ENCODE results near the gene IGF2BP3. TPM values are rescaled to one million over a fixed set of nuclear protein-coding genes. Genes with fewer than 3 reads are reported as not detected.

IGF2BP3 gene
- total RNA-seq, 1 experiment from 2014 or later = 80.2 TPM

- DNase-seq (ENCODE audit: low read depth, low spot score) (no peak), ATAC-seq (no peak)
- ChIA-PET CTCF (no interaction called here), POLR2A (interaction anchor here (0.6 kb wide), 1 partner anchor 299 kb away, joined by 3 read pairs; no protein-coding TSS in a partner anchor)
- intact Hi-C loops (cut with micrococcal nuclease; ENCODE audit: unreplicated experiment) = loop anchor here (10.0 kb wide), 1 partner anchor 662 kb away; no protein-coding TSS in a partner anchor
- no peak for TF ChIP-seq POLR2AphosphoS5 (IDR thresholded peaks at IDR 0.05; ENCODE audit: low read depth, low read length)
- TF ChIP-seq SIN3A (IDR thresholded peaks at IDR 0.05; ENCODE audit: borderline replicate concordance, insufficient read depth, low read depth, low read length) = no peak
- in situ Hi-C loops (cut with HindIII; ENCODE audit: low pct_unique_long_range_greater_than_20kb, low sequenced_read_pairs) = no loop called here
- no TSS peak for BruUV-seq (replicated peaks)
- Histone ChIP-seq H3K9me3 (ENCODE audit: control insufficient read depth, insufficient read depth, low read depth, low read length) (no peaks in the 10 kb centered on the region), H3K4me1 (ENCODE audit: control insufficient read depth, insufficient read depth, low read length) (no peaks in the 10 kb centered on the region), H3K4me3 (ENCODE audit: low read depth in 2 of 2, low read length in 2 of 2) (no peak overlapping the region), H3K36me3 (ENCODE audit: control insufficient read depth, insufficient read depth, low read length) (0 out of 2 replicates have a peak, but pooled peaks cover 2% of the 10 kb centered on the region), H3K27me3 (ENCODE audit: control insufficient read depth, insufficient read depth, low read length) (no peaks in the 10 kb centered on the region), H3K27ac (ENCODE audit: low read length) (no peak overlapping the region)
These were observed 47.4 kb downstream of the IGF2BP3 start for GRCh38 chr7:23422909-23423308.

GRCh38 chr7:23422384-23422783 lies 47.9 kb downstream of the IGF2BP3 start:
- Histone ChIP-seq H3K27me3 (ENCODE audit: control insufficient read depth, insufficient read depth, low read length) (no peaks in the 10 kb centered on the region), H3K9me3 (ENCODE audit: control insufficient read depth, insufficient read depth, low read depth, low read length) (no peaks in the 10 kb centered on the region), H3K4me3 (ENCODE audit: low read depth in 2 of 2, low read length in 2 of 2) (no peak overlapping the region), H3K27ac (ENCODE audit: low read length) (no peak overlapping the region), H3K4me1 (ENCODE audit: control insufficient read depth, insufficient read depth, low read length) (no peaks in the 10 kb centered on the region; the same call in 1 of the 2 replicates), H3K36me3 (ENCODE audit: control insufficient read depth, insufficient read depth, low read length) (0 out of 2 replicates have a peak, but pooled peaks cover 2% of the 10 kb centered on the region)
- POLR2A ChIA-PET = no interaction called here
- no TSS peak for BruUV-seq (replicated peaks)
- no peak for DNase-seq (ENCODE audit: low read depth, low spot score)
- CTCF ChIA-PET = no interaction called here
- in situ Hi-C loops (cut with HindIII; ENCODE audit: low pct_unique_long_range_greater_than_20kb, low sequenced_read_pairs) (no loop called here), intact Hi-C loops (cut with micrococcal nuclease; ENCODE audit: unreplicated experiment) (loop anchor here (10.0 kb wide), 1 partner anchor 662 kb away; no protein-coding TSS in a partner anchor)
- TF ChIP-seq, protein P1, sequence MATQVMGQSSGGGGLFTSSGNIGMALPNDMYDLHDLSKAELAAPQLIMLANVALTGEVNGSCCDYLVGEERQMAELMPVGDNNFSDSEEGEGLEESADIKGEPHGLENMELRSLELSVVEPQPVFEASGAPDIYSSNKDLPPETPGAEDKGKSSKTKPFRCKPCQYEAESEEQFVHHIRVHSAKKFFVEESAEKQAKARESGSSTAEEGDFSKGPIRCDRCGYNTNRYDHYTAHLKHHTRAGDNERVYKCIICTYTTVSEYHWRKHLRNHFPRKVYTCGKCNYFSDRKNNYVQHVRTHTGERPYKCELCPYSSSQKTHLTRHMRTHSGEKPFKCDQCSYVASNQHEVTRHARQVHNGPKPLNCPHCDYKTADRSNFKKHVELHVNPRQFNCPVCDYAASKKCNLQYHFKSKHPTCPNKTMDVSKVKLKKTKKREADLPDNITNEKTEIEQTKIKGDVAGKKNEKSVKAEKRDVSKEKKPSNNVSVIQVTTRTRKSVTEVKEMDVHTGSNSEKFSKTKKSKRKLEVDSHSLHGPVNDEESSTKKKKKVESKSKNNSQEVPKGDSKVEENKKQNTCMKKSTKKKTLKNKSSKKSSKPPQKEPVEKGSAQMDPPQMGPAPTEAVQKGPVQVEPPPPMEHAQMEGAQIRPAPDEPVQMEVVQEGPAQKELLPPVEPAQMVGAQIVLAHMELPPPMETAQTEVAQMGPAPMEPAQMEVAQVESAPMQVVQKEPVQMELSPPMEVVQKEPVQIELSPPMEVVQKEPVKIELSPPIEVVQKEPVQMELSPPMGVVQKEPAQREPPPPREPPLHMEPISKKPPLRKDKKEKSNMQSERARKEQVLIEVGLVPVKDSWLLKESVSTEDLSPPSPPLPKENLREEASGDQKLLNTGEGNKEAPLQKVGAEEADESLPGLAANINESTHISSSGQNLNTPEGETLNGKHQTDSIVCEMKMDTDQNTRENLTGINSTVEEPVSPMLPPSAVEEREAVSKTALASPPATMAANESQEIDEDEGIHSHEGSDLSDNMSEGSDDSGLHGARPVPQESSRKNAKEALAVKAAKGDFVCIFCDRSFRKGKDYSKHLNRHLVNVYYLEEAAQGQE (IDR thresholded peaks at IDR 0.05; ENCODE audit: insufficient read depth in 1 of 2, low read depth in 2 of 2, low read length in 1 of 2) = no peak
- ATAC-seq = no peak; the same call in 1 of the 2 replicates

DNA sequence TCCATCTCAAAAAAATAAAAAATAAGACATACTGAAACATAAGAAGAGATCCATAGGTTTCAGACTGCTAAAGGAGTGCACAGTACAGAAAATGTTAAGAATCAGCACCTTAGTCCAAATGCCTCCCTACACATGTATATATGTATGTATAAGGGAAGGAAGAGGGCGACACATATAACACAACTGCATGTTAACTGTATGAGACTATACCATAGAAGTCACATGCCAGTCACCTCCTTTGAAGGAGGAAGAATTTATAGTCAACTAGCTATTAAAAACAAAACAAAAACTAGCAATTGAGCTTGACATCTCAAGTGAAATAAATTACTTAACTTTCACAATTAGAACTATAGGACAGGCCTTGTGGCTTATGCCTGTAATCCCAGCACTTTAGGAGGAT lies 50.4 kb downstream of the IGF2BP3 start:
- peak; percentile 27; the same call in 1 of the 2 replicates for ATAC-seq
- CTCF ChIA-PET = interaction anchor here (0.6 kb wide), 2 partner anchors 10 to 16 kb away, joined by 3 to 4 read pairs; no protein-coding TSS in a partner anchor
- Histone ChIP-seq H3K36me3 (ENCODE audit: control insufficient read depth, insufficient read depth, low read length) (peaks cover 6% of the 10 kb centered on the region), H3K27me3 (ENCODE audit: control insufficient read depth, insufficient read depth, low read length) (no peaks in the 10 kb centered on the region), H3K9me3 (ENCODE audit: control insufficient read depth, insufficient read depth, low read depth, low read length) (no peaks in the 10 kb centered on the region), H3K4me1 (ENCODE audit: control insufficient read depth, insufficient read depth, low read length) (no peaks in the 10 kb centered on the region; the same call in 1 of the 2 replicates), H3K4me3 (ENCODE audit: low read depth in 2 of 2, low read length in 2 of 2) (no peak overlapping the region), H3K27ac (ENCODE audit: low read length) (no peak overlapping the region)
- in situ Hi-C loops (cut with HindIII; ENCODE audit: low pct_unique_long_range_greater_than_20kb, low sequenced_read_pairs) = no loop called here
- DNase-seq (ENCODE audit: low read depth, low spot score) = no peak
- POLR2A ChIA-PET = no interaction called here
- intact Hi-C loops (cut with micrococcal nuclease; ENCODE audit: unreplicated experiment) = loop anchor here (10.0 kb wide), 1 partner anchor 665 kb away; no protein-coding TSS in a partner anchor
- no TSS peak for BruUV-seq (replicated peaks)
- TF ChIP-seq, protein P1 (IDR thresholded peaks at IDR 0.05; ENCODE audit: insufficient read depth in 1 of 2, low read depth in 2 of 2, low read length in 1 of 2) = no peak
- no peak for TF ChIP-seq CTCF (IDR thresholded peaks at IDR 0.05)
- no peak for TF ChIP-seq POLR2AphosphoS5 (IDR thresholded peaks at IDR 0.05; ENCODE audit: low read depth, low read length)
- TF ChIP-seq TCF7L2 (IDR thresholded peaks at IDR 0.05; ENCODE audit: low read depth, low read length) = no peak
- TF ChIP-seq SIN3A (IDR thresholded peaks at IDR 0.05; ENCODE audit: borderline replicate concordance, insufficient read depth, low read depth, low read length) = no peak

Measured in Panc1 (cell line).